ENCODE results near the gene INA.

GRCh38 chr10:103280031-103280430 is 3.1 kb downstream of the INA start:
- no peak for TF ChIP-seq CTCF (conservative IDR thresholded peaks at IDR 0.05)
- no peak for TF ChIP-seq ZFX (IDR thresholded peaks at IDR 0.05)

Data from C4-2B (cell line).